Suppressor macrophage (primary cell): ENCODE data around the gene DYDC2.
"Not testable (repeated sequence)": the region's sequence is repeated elsewhere in the genome, so short reads cannot be mapped to it uniquely, and the experiment has no call there.

Experiments used
- DNase-seq, 4 experiments: peaks; one replicate each; pipeline ENCODE4 v3.0.0-alpha.2; 2020 to 2022

DYDC2 gene

GRCh38 chr10:80414142-80414895 lies 57.7 kb downstream of the DYDC2 start:
- peak in 2 of 4 experiments; percentile 20 to 29 for DNase-seq

GRCh38 chr10:80415734-80416478 lies 59.3 kb downstream of the DYDC2 start:
- DNase-seq = no peak

DNA sequence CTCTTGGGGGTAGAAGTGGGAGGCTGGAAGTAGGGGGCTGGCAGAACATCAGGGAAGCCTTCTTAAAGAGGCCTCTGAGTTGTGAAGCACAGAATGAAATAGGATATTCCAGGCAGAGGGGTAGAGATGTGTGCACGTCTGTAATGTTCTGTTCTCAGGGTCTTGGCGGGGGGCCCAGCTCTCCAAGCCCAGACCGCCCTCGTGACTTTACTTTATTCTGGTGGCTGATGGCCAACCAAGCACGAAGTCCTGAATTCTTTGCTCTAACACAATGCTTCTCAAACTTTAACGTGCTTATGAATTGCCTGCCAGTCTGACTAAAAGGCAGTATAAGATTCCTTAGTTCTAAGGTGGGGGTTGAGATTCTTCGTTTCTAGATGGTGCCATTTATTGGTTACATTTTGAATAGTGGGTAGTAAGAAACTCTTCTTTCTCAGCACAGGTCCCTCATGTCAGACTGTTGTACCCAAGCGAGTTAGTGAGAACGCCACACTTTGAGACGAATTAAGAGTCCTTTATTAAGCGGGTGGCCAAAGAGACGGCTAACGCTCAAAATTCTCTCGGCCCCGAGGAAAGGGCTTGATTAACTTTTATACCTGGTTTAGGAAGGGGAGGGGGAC lies 60.0 kb downstream of the DYDC2 start:
- no peak for DNase-seq

- not testable (repeated sequence) for DNase-seq
Observed at GRCh38 chr10:80417256-80417655, 60.7 kb downstream of the DYDC2 start.
